ENCODE results near the gene RNASET2. TPM values are rescaled to one million over a fixed set of nuclear protein-coding genes. Genes with fewer than 3 reads are reported as not detected.
"Not testable (repeated sequence)": the region's sequence is repeated elsewhere in the genome, so short reads cannot be mapped to it uniquely, and the experiment has no call there.

Gene RNASET2
- total and polyA plus RNA-seq, 10 of the 15 experiments (the other 5 are each of a cell fraction or from before 2014, with no cell fraction given) = 5.5 to 225 (median 50.2) TPM

- BruUV-seq (replicated peaks); FAIRE-seq; in situ Hi-C loops (cut with MboI); H3K27ac ChIP-seq (ENCODE audit: control insufficient read depth, insufficient read depth); intact Hi-C loops (cut with micrococcal nuclease; ENCODE audit: unreplicated experiment); RAD21 ChIA-PET (ENCODE audit: unreplicated experiment); H3K9me3 ChIP-seq (replicated peaks; ENCODE audit: control insufficient read depth, insufficient read depth, low read length); SMC1A ChIA-PET (ENCODE audit: uncharacterized antibody, unreplicated experiment); H3K79me2 ChIP-seq (ENCODE audit: control insufficient read depth, insufficient read depth, low read length); CTCF ChIA-PET; ATAC-seq; H3K4me2 ChIP-seq (ENCODE audit: control insufficient read depth, insufficient read depth); H3K9ac ChIP-seq (ENCODE audit: control insufficient read depth, insufficient read depth, low read length); POLR2A ChIA-PET; DNase-seq (ENCODE audit: low read depth, low spot score); H4K20me1 ChIP-seq (ENCODE audit: control insufficient read depth, insufficient read depth); H3K4me3 ChIP-seq; H3K4me1 ChIP-seq (ENCODE audit: control insufficient read depth, insufficient read depth, low read length); H2AFZ ChIP-seq (ENCODE audit: control insufficient read depth, low read depth, low read length); H3K27me3 ChIP-seq (replicated peaks in 1 of 2; ENCODE audit: control insufficient read depth in 2 of 2, insufficient read depth in 2 of 2, low read length in 1 of 2); H3K36me3 ChIP-seq (ENCODE audit: control insufficient read depth in 2 of 2, insufficient read depth in 2 of 2, low read length in 1 of 2): not testable (repeated sequence)
- WGBS (ENCODE audit: insufficient coverage, insufficient replicate concordance, low lambda C conversion rate, missing lambda C conversion rate) = 89% methylated on average over 3 of the region's 3 CpGs
Observed at GRCh38 chr6:166914952-166915351, 41.4 kb downstream of the RNASET2 start.

GRCh38 chr6:166911248-166911677 lies 45.1 kb downstream of the RNASET2 start:
- in situ Hi-C loops (cut with MboI) = no loop called here
- POLR2A ChIA-PET = no interaction called here

More at GRCh38 chr6:166911248-166911677, 45.1 kb downstream of the RNASET2 start:
- Histone ChIP-seq H2AFZ (ENCODE audit: control insufficient read depth, low read depth, low read length) (no peak overlapping the region), H3K4me1 (ENCODE audit: control insufficient read depth, insufficient read depth, low read length) (peaks cover 24% of the 10 kb centered on the region), H3K9me3 (replicated peaks; ENCODE audit: control insufficient read depth, insufficient read depth, low read length) (no peaks in the 10 kb centered on the region; the same call in 2 of the 3 replicates), H3K27me3 (replicated peaks in 1 of 2; ENCODE audit: control insufficient read depth in 2 of 2, insufficient read depth in 2 of 2, low read length in 1 of 2) (no peaks in the 10 kb centered on the region), H3K27ac (ENCODE audit: control insufficient read depth, insufficient read depth) (no peak overlapping the region), H3K9ac (ENCODE audit: control insufficient read depth, insufficient read depth, low read length) (no peak overlapping the region), H4K20me1 (ENCODE audit: control insufficient read depth, insufficient read depth) (no peaks in the 10 kb centered on the region), H3K4me2 (ENCODE audit: control insufficient read depth, insufficient read depth) (no peak overlapping the region), H3K79me2 (ENCODE audit: control insufficient read depth, insufficient read depth, low read length) (no peaks in the 10 kb centered on the region), H3K4me3 (no peak overlapping the region), H3K36me3 (ENCODE audit: control insufficient read depth in 2 of 2, insufficient read depth in 2 of 2, low read length in 1 of 2) (no peaks in the 10 kb centered on the region)
- ChIA-PET CTCF (no interaction called here), SMC1A (ENCODE audit: uncharacterized antibody, unreplicated experiment) (no interaction called here), RAD21 (ENCODE audit: unreplicated experiment) (no interaction called here)
- 76% methylated on average over 5 of the region's 5 CpGs for WGBS (ENCODE audit: insufficient coverage, insufficient replicate concordance, low lambda C conversion rate, missing lambda C conversion rate)
- no peak for ATAC-seq
- intact Hi-C loops (cut with micrococcal nuclease; ENCODE audit: unreplicated experiment) = no loop called here
- no TSS peak for BruUV-seq (replicated peaks)
- no peak for DNase-seq (ENCODE audit: low read depth, low spot score)
- TF ChIP-seq SP1 (IDR thresholded peaks at IDR 0.05; ENCODE audit: low read depth, low read length) (no peak), HCFC1 (IDR thresholded peaks at IDR 0.05; ENCODE audit: low read length) (no peak), FOXM1 (IDR thresholded peaks at IDR 0.05; ENCODE audit: low read depth, low read length) (no peak), ZBTB11 (CRISPR knock-in tag; IDR thresholded peaks at IDR 0.05) (no peak), REST (IDR thresholded peaks at IDR 0.05; ENCODE audit: low read depth, low read length) (no peak), SUPT20H (IDR thresholded peaks at IDR 0.05; ENCODE audit: borderline replicate concordance, control insufficient read depth, low read depth, low read length) (no peak)
- no peak for FAIRE-seq

All from GM12878 (cell line).